GM12878 (cell line): ENCODE measurements around the gene GSE1. TPM values are rescaled to one million over a fixed set of nuclear protein-coding genes. Genes with fewer than 3 reads are reported as not detected.

ENCODE experiments used
- ATAC-seq: fragments of 200-7000 bp; cut with Tn5 transposase; 3 replicates; pipeline ENCODE4 v1.9.1; 2020; ENCODE audit warnings: mild to moderate bottlenecking, moderate library complexity
- BruUV-seq: library from RNA; stranded (reverse); fragments of 400-500 nt; replicated peaks from 2 replicates; lab custom pipeline; 2021; lab: Mats Ljungman, UMichigan
- CTCF ChIA-PET: fragments of 300-600 bp; sonication (Branson Sonifier 250); formaldehyde crosslinking; extraction: SDS; loops from one replicate; lab custom pipeline; 2021; ENCODE audit warnings: inconsistent platforms; lab: Yijun Ruan, JAX
- POLR2A ChIA-PET: fragments of 350-600 bp; formaldehyde crosslinking; extraction: SDS; loops from one replicate; lab custom pipeline; 2021; ENCODE audit warnings: inconsistent platforms; lab: Charles Lee
- RAD21 ChIA-PET: fragments of 300-600 bp; sonication (Branson Sonifier 250); formaldehyde crosslinking; loops from one replicate; lab custom pipeline; 2023; ENCODE audit warnings: antibody characterized with exemption; ENCODE audit not compliant: unreplicated experiment; lab: Charles Lee
- SMC1A ChIA-PET: fragments of 300-600 bp; sonication (Branson Sonifier 250); formaldehyde crosslinking; loops from one replicate; lab custom pipeline; 2023; ENCODE audit not compliant: unreplicated experiment, uncharacterized antibody; lab: Charles Lee
- DNase-seq: peaks from one replicate; pipeline ENCODE4 v3.0.0-alpha.2; 2011; ENCODE audit warnings: low read depth, low spot score
- FAIRE-seq: peaks from 3 replicates; lab custom pipeline; 2011; peaks lifted over from hg19 to GRCh38; lab: Jason Lieb, UNC
- H2AFZ ChIP-seq: 2 replicates; pipeline ENCODE4 v1.6.0; 2011; ENCODE audit warnings: low read depth, low read length, control low read depth; ENCODE audit not compliant: control insufficient read depth
- H3K27ac ChIP-seq: 2 replicates; pipeline ENCODE4 v1.5.1; 2011; ENCODE audit warnings: control low read depth; ENCODE audit not compliant: control insufficient read depth, insufficient read depth
- H3K27me3 ChIP-seq, 2 experiments: replicated peaks in 1 of 2; 2 replicates each; pipeline versions ENCODE4 v1.6.0 to v1.6.1; 2011; ENCODE audit warnings: low read length in 1 of 2; ENCODE audit not compliant: control insufficient read depth in 2 of 2, insufficient read depth in 2 of 2
- H3K36me3 ChIP-seq, 2 experiments: 2 replicates each; pipeline ENCODE4 v1.5.1; 2011; ENCODE audit warnings: low read length in 1 of 2; ENCODE audit not compliant: control insufficient read depth in 2 of 2, insufficient read depth in 2 of 2
- H3K4me1 ChIP-seq: 2 replicates; pipeline ENCODE4 v1.6.1; 2011; ENCODE audit warnings: mild to moderate bottlenecking, low read length, moderate library complexity, mixed read lengths; ENCODE audit not compliant: control insufficient read depth, insufficient read depth
- H3K4me2 ChIP-seq: 2 replicates; pipeline ENCODE4 v1.6.0; 2011; ENCODE audit warnings: control low read depth; ENCODE audit not compliant: control insufficient read depth, insufficient read depth
- H3K4me3 ChIP-seq: fragments of 200-600 bp; sonication (generic); 2 replicates; pipeline ENCODE4 v1.5.1; 2016
- H3K79me2 ChIP-seq: 2 replicates; pipeline ENCODE4 v1.6.0; 2011; ENCODE audit warnings: low read length; ENCODE audit not compliant: control insufficient read depth, insufficient read depth
- H3K9ac ChIP-seq: 2 replicates; pipeline ENCODE4 v1.8.0; 2011; ENCODE audit warnings: low read length, control low read depth, mixed read lengths; ENCODE audit not compliant: control insufficient read depth, insufficient read depth
- H3K9me3 ChIP-seq: replicated peaks from 3 replicates; pipeline ENCODE4 v1.5.1; 2011; ENCODE audit warnings: mild to moderate bottlenecking, low read length; ENCODE audit not compliant: control insufficient read depth, insufficient read depth
- H4K20me1 ChIP-seq: 2 replicates; pipeline ENCODE4 v1.6.0; 2011; ENCODE audit not compliant: control insufficient read depth, insufficient read depth
- IKZF2 ChIP-seq, 2 experiments: fragments of 450-650 bp; IDR thresholded peaks; 2 replicates each; pipeline ENCODE4 v1.6.1; 2017; ENCODE audit warnings: mild to moderate bottlenecking in 2 of 2, moderate library complexity in 2 of 2
- NR2F1 ChIP-seq: fragments of 450-650 bp; conservative IDR thresholded peaks from 2 replicates; pipeline ENCODE4 v1.6.1; 2017; ENCODE audit warnings: mild to moderate bottlenecking
- YBX1 ChIP-seq: fragments of 450-650 bp; IDR thresholded peaks from 2 replicates; pipeline ENCODE4 v1.6.1; 2016; ENCODE audit warnings: antibody characterized with exemption
- ZBED1 ChIP-seq: IDR thresholded peaks from 2 replicates; pipeline ENCODE4 v1.6.1; 2016; ENCODE audit warnings: borderline replicate concordance
- ZNF207 ChIP-seq: fragments of 450-650 bp; IDR thresholded peaks from 2 replicates; pipeline ENCODE4 v1.6.1; 2014; ENCODE audit warnings: antibody characterized with exemption, mild to moderate bottlenecking, borderline replicate concordance
- WGBS: methylation state at CpG from one replicate; pipeline ENCODE4 v1.1.6; 2016; ENCODE audit warnings: low lambda C conversion rate; ENCODE audit not compliant: insufficient replicate concordance, insufficient coverage; ENCODE audit errors: missing lambda C conversion rate; 5-methylcytosine and 5-hydroxymethylcytosine counted together
- in situ Hi-C: fragments of 300-500 bp; cut with MboI; formaldehyde crosslinking; loops from 9 replicates; pipeline ENCODE4 v1.14.3; 2018; ENCODE audit warnings: mixed read lengths
- intact Hi-C: fragments of 100-400 bp; cut with micrococcal nuclease; formaldehyde crosslinking; loops from one replicate; pipeline ENCODE4 v1.14.2; 2022; ENCODE audit not compliant: unreplicated experiment
- polyA plus RNA-seq, 11 experiments: library from polyadenylated mRNA; depleted of rRNA in 4 of 11; unstranded in 6 of 11; stranded (reverse) in 5 of 11; fragments of >200 nt; fragmentation: Nextera tagmentation in 4 of 11; fragmentation: Illumina TruSeq in 1 of 11; extraction: Ambion mirVana in 4 of 11; extraction: Trizol in 1 of 11; gene quantifications; 1 replicate in 1 of 11; 2 replicates in 10 of 11; pipeline versions ENCODE4 v1.2.1 to v1.2.3, GENCODE V29; 2011 to 2016; ENCODE audit warnings: inconsistent platforms in 2 of 11, missing spikeins in 2 of 11, low read depth in 1 of 11
- total RNA-seq, 4 experiments: library from RNA; depleted of rRNA in 3 of 4; stranded (reverse); fragments of >200 nt in 3 of 4; fragmentation: Illumina TruSeq in 1 of 4; extraction: Trizol in 1 of 4; gene quantifications; 2 replicates each; pipeline versions ENCODE4 v1.2.1 to v1.2.3, GENCODE V29; 2013 to 2021
- TF ChIP-seq, protein P1 (sequence below): fragments of 450-650 bp; formaldehyde crosslinking; IDR thresholded peaks from 2 replicates; pipeline ENCODE4 v1.4.0; 2022; ENCODE audit warnings: mild to moderate bottlenecking, moderate library complexity
- TF ChIP-seq, protein P2 (sequence below): IDR thresholded peaks from 2 replicates; pipeline ENCODE4 v1.6.1; 2011; ENCODE audit warnings: borderline replicate concordance, low read depth, mild to moderate bottlenecking, moderate library complexity, mixed read lengths, low read length; ENCODE audit not compliant: insufficient read depth; ENCODE audit errors: extremely low read length

The GSE1 gene
- total and polyA plus RNA-seq, 10 of the 15 experiments (the other 5 are each of a cell fraction or from before 2014, with no cell fraction given) = 4.6 to 58.7 (median 18.2) TPM

DNA sequence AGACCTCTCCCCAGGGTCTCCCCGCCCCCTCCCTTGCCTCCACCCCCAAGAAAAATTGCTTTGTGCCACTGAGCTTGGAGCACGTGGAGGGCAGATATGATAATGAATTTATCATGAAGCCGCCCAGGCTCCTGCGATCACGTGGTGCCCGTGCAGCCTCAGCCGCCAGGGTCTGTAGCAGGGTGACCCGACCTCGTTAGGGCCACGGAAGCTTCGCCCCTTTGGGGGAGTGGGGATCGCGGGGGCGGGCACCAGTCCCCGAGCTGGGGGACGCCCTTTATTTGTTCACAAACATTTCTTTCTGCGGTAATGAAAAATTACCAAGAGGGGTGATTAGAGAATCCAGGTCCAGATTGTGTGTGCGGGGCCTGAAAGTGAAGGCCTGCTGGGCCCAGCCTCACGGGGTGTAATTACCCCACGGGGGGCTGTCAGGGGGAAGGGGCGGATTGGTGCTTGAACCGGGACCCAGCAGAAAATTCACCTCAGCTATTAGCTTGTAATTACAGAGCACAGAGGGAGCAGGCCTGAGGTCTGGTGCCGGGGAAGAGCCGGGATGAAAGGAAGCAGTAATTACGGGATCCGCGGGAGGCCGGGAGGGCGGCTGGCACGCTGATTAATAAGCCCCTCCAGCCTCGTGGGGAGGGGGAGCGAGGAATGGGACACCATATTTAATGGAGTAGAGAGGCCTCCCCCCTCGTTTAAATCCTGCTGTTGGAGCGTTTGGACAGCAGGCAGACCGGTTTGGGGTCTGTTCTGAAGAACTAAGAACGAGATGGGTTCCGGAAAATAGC lies 13.3 kb downstream of the GSE1 start:
- Histone ChIP-seq H3K4me2 (no peak overlapping the region), H2AFZ (no peak overlapping the region), H3K9me3 (peaks cover 15% of the 10 kb centered on the region; the same call in 2 of the 3 replicates), H3K9ac (no peak overlapping the region), H3K4me1 (no peaks in the 10 kb centered on the region), H3K4me3 (no peak overlapping the region), H3K79me2 (peaks cover 48% of the 10 kb centered on the region), H3K36me3 (peaks cover 6 to 29% of the 10 kb centered on the region in 2 experiments; a peak in 3 of 4 replicates), H3K27me3 (no peaks in the 10 kb centered on the region), H3K27ac (no peak overlapping the region), H4K20me1 (peaks cover 15% of the 10 kb centered on the region; the same call in 1 of the 2 replicates)
- no TSS peak for BruUV-seq
- ATAC-seq (no peak), DNase-seq (no peak), FAIRE-seq (no peak)
- POLR2A ChIA-PET = no interaction called here
- intact Hi-C loops = no loop called here
- in situ Hi-C loops = no loop called here
- RAD21 ChIA-PET = no interaction called here
- WGBS = 88% methylated on average over 35 of the region's 37 CpGs
- CTCF ChIA-PET = interaction anchor here (0.8 to 1.4 kb wide), 2 partner anchors 10 to 35 kb away, joined by 4 to 6 read pairs; no protein-coding TSS in a partner anchor
- SMC1A ChIA-PET = interaction anchor here (0.7 kb wide), 1 partner anchor 206 kb away, joined by 3 read pairs; no protein-coding TSS in a partner anchor
- TF ChIP-seq ZBED1 = no peak
- no peak for TF ChIP-seq NR2F1
- TF ChIP-seq, protein P1, sequence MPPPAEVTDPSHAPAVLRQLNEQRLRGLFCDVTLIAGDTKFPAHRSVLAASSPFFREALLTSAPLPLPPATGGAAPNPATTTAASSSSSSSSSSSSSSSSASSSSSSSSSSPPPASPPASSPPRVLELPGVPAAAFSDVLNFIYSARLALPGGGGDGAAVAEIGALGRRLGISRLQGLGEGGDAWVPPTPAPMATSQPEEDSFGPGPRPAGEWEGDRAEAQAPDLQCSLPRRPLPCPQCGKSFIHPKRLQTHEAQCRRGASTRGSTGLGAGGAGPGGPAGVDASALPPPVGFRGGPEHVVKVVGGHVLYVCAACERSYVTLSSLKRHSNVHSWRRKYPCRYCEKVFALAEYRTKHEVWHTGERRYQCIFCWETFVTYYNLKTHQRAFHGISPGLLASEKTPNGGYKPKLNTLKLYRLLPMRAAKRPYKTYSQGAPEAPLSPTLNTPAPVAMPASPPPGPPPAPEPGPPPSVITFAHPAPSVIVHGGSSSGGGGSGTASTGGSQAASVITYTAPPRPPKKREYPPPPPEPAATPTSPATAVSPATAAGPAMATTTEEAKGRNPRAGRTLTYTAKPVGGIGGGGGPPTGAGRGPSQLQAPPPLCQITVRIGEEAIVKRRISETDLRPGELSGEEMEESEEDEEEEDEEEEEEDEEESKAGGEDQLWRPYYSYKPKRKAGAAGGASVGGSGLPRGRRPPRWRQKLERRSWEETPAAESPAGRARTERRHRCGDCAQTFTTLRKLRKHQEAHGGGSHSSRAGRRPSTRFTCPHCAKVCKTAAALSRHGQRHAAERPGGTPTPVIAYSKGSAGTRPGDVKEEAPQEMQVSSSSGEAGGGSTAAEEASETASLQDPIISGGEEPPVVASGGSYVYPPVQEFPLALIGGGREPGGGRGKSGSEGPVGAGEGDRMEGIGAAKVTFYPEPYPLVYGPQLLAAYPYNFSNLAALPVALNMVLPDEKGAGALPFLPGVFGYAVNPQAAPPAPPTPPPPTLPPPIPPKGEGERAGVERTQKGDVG (CRISPR knock-in tag) = no peak
- TF ChIP-seq ZNF207 = no peak
- TF ChIP-seq YBX1 = no peak
- TF ChIP-seq, protein P2, sequence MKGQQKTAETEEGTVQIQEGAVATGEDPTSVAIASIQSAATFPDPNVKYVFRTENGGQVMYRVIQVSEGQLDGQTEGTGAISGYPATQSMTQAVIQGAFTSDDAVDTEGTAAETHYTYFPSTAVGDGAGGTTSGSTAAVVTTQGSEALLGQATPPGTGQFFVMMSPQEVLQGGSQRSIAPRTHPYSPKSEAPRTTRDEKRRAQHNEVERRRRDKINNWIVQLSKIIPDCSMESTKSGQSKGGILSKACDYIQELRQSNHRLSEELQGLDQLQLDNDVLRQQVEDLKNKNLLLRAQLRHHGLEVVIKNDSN = no peak
- no peak for TF ChIP-seq IKZF2 (IDR thresholded peaks at IDR 0.05)
- TF ChIP-seq, all 136 proteins: peak for 0
